ENCODE results near the gene BEND4.

BEND4 gene

DNA sequence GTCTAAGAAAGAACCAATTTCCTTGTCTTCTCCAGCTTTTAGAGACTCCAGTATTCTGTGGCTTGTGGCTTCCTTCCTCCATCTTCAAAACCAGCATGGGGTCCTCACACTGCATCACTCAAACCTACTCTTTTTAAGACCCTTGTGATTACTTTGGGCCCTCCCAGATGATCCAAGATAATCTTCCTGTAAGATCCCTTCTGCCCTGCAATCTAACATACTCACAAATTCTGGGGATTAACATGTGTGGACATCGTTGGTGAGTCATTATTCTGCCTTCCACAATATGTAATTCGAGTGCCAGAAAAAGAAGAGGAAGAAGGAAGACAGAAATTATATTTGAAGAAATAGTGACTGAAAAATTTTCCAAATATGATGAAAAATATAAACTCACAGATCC is 47.9 kb downstream of the BEND4 start:
- H3K4me3 ChIP-seq (replicated peaks; ENCODE audit: low read depth, low read length) = no peak overlapping the region
- TF ChIP-seq, protein P1, sequence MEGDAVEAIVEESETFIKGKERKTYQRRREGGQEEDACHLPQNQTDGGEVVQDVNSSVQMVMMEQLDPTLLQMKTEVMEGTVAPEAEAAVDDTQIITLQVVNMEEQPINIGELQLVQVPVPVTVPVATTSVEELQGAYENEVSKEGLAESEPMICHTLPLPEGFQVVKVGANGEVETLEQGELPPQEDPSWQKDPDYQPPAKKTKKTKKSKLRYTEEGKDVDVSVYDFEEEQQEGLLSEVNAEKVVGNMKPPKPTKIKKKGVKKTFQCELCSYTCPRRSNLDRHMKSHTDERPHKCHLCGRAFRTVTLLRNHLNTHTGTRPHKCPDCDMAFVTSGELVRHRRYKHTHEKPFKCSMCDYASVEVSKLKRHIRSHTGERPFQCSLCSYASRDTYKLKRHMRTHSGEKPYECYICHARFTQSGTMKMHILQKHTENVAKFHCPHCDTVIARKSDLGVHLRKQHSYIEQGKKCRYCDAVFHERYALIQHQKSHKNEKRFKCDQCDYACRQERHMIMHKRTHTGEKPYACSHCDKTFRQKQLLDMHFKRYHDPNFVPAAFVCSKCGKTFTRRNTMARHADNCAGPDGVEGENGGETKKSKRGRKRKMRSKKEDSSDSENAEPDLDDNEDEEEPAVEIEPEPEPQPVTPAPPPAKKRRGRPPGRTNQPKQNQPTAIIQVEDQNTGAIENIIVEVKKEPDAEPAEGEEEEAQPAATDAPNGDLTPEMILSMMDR (IDR thresholded peaks at IDR 0.05; ENCODE audit: low read length, missing control alignments) = no peak
- DNase-seq (ENCODE audit: low read depth) = peak; percentile 35

DNA sequence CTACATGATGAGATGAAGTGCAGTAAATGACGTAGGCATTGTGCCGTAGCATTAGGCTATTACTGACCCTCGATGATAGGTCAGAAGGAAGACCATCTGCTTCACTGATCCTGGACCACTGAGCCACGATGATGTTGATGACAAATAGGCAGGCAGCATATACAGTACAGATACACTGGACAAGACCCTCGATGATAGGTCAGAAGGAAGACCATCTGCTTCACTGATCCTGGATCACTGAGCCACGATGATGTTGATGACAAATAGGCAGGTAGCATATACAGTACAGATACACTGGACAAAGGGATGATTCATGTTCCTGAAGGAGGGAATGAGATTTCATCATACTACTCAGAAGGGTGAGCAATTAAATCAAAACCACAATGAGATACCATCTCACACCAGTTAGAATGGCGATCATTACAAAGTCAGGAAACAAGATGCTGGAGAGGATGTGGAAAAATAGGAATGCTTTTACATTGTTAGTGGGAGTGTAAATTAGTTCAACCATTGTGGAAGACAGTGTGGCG is 50.9 kb downstream of the BEND4 start:
- H3K4me3 ChIP-seq (replicated peaks; ENCODE audit: low read depth, low read length) = no peak overlapping the region
- TF ChIP-seq, protein P1 (IDR thresholded peaks at IDR 0.05; ENCODE audit: low read length, missing control alignments) = no peak
- peak; percentile 13 for DNase-seq (ENCODE audit: low read depth)

DNA sequence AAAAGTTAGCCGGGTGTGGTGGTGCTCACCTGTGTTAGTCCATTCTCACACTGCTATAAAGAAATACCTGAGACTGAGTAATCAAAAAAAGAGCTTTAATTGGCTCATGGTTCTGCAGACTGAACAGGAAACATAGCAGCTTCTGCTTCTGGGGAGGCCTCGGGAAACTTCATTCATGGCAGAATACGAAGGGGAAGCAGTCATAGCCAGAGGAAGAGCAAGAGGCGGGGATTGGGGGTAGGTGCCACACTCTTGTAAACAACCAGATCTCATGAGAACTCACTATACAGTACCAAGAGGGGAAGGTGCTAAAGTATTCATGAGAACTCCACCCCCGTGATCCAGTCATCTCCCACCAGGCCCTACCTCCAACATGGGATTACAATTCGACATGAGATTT is 64.1 kb downstream of the BEND4 start:
- no peak for DNase-seq (ENCODE audit: low read depth)
- TF ChIP-seq, protein P1 (IDR thresholded peaks at IDR 0.05; ENCODE audit: low read length, missing control alignments) = no peak
- H3K4me3 ChIP-seq (replicated peaks; ENCODE audit: low read depth, low read length) = no peak overlapping the region

DNA sequence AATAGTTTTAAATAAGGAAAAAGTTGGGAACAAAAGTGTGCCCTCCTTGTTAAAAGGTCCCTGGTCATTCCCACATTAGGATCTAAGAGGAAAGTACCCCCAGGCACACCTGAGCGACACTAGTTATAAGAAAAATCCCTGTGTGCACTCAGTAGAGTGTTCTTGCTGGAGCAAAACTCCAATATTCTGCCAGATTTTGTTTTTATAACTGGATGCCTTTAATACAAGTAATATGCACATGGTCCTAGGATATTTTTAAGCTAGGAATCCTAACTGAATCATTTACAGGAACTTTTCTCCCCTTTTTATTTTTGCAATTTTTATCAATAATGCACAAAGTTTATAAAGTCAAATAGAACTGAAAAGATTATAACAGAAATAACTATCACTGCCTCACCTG is 68.6 kb downstream of the BEND4 start:
- TF ChIP-seq, protein P1 (IDR thresholded peaks at IDR 0.05; ENCODE audit: low read length, missing control alignments) = no peak
- H3K4me3 ChIP-seq (replicated peaks; ENCODE audit: low read depth, low read length) = no peak overlapping the region
- DNase-seq (ENCODE audit: low read depth) = no peak

DNA sequence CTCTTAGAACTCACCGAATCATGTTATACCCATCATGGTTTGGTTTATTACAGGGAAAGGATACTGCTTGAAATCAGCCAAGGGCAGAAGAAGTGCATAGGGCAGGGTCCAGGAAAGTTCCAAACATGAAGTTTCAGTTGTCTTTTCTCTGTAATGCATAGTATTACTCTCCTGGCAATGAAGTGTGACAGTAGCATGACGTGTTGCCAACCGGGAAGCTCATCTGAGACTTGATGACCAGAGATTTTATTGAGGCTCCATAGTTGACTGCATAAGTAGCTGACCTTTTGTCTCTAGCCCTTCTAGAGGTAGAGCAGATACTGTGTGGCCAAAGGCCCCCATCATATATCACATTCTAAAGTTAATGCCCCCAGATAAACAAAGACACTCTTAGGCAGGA is 72.1 kb downstream of the BEND4 start:
- TF ChIP-seq, protein P1 (IDR thresholded peaks at IDR 0.05; ENCODE audit: low read length, missing control alignments) = no peak
- H3K4me3 ChIP-seq (replicated peaks; ENCODE audit: low read depth, low read length) = no peak overlapping the region
- no peak for DNase-seq (ENCODE audit: low read depth)

DNA sequence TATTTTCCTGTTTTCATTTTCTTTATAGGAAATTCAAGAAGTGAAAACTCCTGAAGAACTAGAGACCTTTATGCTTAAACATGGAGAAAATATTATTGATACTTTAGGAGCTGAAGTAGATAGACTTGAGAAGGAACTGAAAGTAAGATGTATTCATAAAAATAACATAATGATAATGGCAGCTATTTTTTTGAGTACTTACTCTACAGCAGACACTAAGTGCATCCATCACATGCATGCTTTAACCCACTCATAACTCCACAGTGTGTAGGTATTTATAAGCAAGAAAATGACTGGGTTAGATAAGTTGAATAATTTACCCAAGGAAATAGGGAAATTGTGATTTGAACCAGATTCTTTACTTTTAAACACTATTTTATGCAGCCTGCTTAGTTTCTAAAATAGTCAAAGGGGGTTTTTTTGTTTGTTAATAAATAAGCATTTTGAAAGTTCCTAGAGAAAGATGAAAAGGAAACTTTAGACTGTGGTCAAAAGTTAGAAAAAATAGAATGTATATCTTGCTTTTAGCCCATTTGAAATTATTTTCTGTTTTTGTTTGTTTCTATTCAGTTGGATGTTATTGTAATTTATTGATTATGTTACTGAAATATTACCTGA is 74.2 kb downstream of the BEND4 start:
- H3K4me3 ChIP-seq (replicated peaks; ENCODE audit: low read depth, low read length) = no peak overlapping the region
- no peak for DNase-seq (ENCODE audit: low read depth)
- TF ChIP-seq, protein P1 (IDR thresholded peaks at IDR 0.05; ENCODE audit: low read length, missing control alignments) = no peak

DNA sequence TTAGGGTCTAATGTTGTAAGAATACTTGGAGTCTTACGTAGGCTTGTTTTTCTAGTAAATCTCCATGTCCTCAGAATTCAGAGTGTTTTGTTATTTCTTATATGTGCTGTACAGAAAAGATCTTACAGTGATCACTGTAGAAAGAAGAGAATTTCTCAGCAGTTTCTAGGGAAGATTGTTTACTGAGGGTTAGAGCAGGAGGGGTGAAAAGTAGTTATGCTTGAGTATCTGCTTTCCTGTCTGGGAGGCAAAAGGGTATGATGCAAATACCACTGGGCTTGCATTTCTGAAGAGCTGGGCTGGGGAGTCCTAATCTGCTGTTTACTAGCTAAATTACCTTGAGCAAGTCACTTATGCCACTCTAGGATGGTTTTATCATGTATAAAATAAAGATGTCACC is 78.2 kb downstream of the BEND4 start:
- no peak for DNase-seq (ENCODE audit: low read depth)
- TF ChIP-seq, protein P1 (IDR thresholded peaks at IDR 0.05; ENCODE audit: low read length, missing control alignments) = no peak
- no peak overlapping the region for H3K4me3 ChIP-seq (replicated peaks; ENCODE audit: low read depth, low read length)

Data from fibroblast of pulmonary artery (primary cell).